Pancreas (tissue), 10 donors: ENCODE results near the gene PPP1R3C. TPM values are rescaled to one million over a fixed set of nuclear protein-coding genes. Genes with fewer than 3 reads are reported as not detected.

ENCODE experiments used
- ATAC-seq, 4 donors: fragments of 200-7000 bp; cut with Tn5 transposase; one replicate each; pipeline versions ENCODE4 v1.8.0 to v1.9.1; 2020; ENCODE audit warnings: mild to moderate bottlenecking in 4 of 4, moderate library complexity in 4 of 4
- DNase-seq, 6 donors: peaks; one replicate each; pipeline ENCODE4 v3.0.0-alpha.2; 2020
- FAIRE-seq: peaks from 2 replicates; lab custom pipeline; 2012; peaks lifted over from hg19 to GRCh38; lab: Jason Lieb, UNC
- H3K27ac ChIP-seq, 4 donors: fragments of 200-600 bp; sonication (generic); 1 replicate in 3 of 4; 2 replicates in 1 of 4; pipeline versions ENCODE4 v1.5.0 to v1.8.0; 2020
- H3K27me3 ChIP-seq, 4 donors: fragments of 200-600 bp; one replicate each; pipeline ENCODE4 v1.8.0; 2021
- H3K36me3 ChIP-seq, 3 donors: fragments of 200-600 bp; sonication (generic) in 1 of 3; one replicate each; pipeline versions ENCODE4 v1.5.0 to v1.8.0; 2020 to 2021
- H3K4me1 ChIP-seq, 3 donors: fragments of 200-600 bp; one replicate each; pipeline ENCODE4 v1.8.0; 2021
- H3K4me3 ChIP-seq, 4 donors: fragments of 200-600 bp; sonication (generic) in 2 of 4; one replicate each; pipeline versions ENCODE4 v1.5.0 to v1.8.0; 2020 to 2021
- H3K9me3 ChIP-seq, 4 donors: fragments of 200-600 bp; one replicate each; pipeline ENCODE4 v1.8.0; 2021
- CTCF ChIP-seq, 4 donors: fragments of 200-600 bp; sonication (generic) in 3 of 4; IDR thresholded peaks; one replicate each; pipeline versions ENCODE4 v1.5.0 to v1.8.0; 2021; ENCODE audit warnings: antibody characterized with exemption in 4 of 4
- WGBS, 2 donors: extraction: QIAGEN DNeasy Blood & Tissue Kit; methylation state at CpG; one replicate each; pipeline ENCODE4 v1.1.7; 2013; 5-methylcytosine and 5-hydroxymethylcytosine counted together
- intact Hi-C, 3 donors: fragments of 100-400 bp; cut with DNase I; formaldehyde crosslinking; loops; one replicate each; pipeline versions ENCODE4 v1.11.1 to v1.14.2; 2022
- polyA plus RNA-seq, 2 donors: library from polyadenylated mRNA; stranded (reverse); fragments of 200-250 nt; gene quantifications; one replicate each; pipeline ENCODE4 v1.2.3, GENCODE V29; 2013
- total RNA-seq, 6 donors: library from RNA; stranded (reverse); fragmentation: NEBNext Ultra II Directional in 4 of 6; extraction: Animal tissue kit (Norgen Biotek cat#: 25700) in 4 of 6; gene quantifications; one replicate each; pipeline versions ENCODE4 v1.2.1 to v1.2.4, GENCODE V29; 2021 to 2023
- donor health status: healthy with polysubstance abuse.
- donor health status: DM: no; HTN: no; CAD: no; lungs with moderate emphysema.
- donor health status: DM: no; HTN: no; CAD: no.
- donor health status: control.
- donor health status: control.
- donor health status: Bipolar disorder and iron deficiency.
- donor health status: DM: yes; HTN: yes; CAD: no.
- donor health status: DM: no; HTN: no; CAD: no.
- donor health status: DM: no; HTN: no; CAD: no.
- donor health status: DM: yes; HTN: yes; CAD: no.

Gene PPP1R3C
- total and polyA plus RNA-seq, 8 donors, result 3.8 to 27.5 (median 14.3) TPM

GRCh38 chr10:91605968-91606367 lies 26.9 kb downstream of the PPP1R3C start:
- FAIRE-seq (no peak), ATAC-seq (no peak), DNase-seq (no peak)
- Histone ChIP-seq H3K36me3 (no peaks in the 10 kb centered on the region), H3K4me3 (no peak overlapping the region), H3K27ac (no peak overlapping the region), H3K4me1 (peaks cover 13 to 32% (median 19%) of the 10 kb centered on the region in 3 donors), H3K27me3 (no peaks in the 10 kb centered on the region), H3K9me3 (no peaks in the 10 kb centered on the region)
- intact Hi-C loops, result no loop called here
- no peak for TF ChIP-seq CTCF (IDR thresholded peaks at IDR 0.05)

- 60 to 64% methylated on average over 3 of the region's 3 CpGs for WGBS, 2 donors
Observed at GRCh38 chr10:91604553-91605534, 28.0 kb downstream of the PPP1R3C start.

GRCh38 chr10:91603931-91604331 lies 28.9 kb downstream of the PPP1R3C start:
- H3K9me3 ChIP-seq, result no peaks in the 10 kb centered on the region
- H3K27me3 ChIP-seq, result no peaks in the 10 kb centered on the region
- H3K4me3 ChIP-seq, result no peak overlapping the region
- no peaks in the 10 kb centered on the region for H3K36me3 ChIP-seq
- no peak for TF ChIP-seq CTCF (IDR thresholded peaks at IDR 0.05)
- FAIRE-seq, result no peak
- peak overlapping the region in 3 of 4 donors; percentile 29 to 52 (median 29) for H3K27ac ChIP-seq
- WGBS, 2 donors, result 50 to 57% methylated on average over 5 of the region's 5 CpGs
- H3K4me1 ChIP-seq, result peaks cover 13 to 24% (median 19%) of the 10 kb centered on the region in 3 donors
- peak; percentile 41 to 73 (median 70) for ATAC-seq
- intact Hi-C loops, result no loop called here
- peak in 2 of 6 donors; percentile 30 to 42 for DNase-seq

More at GRCh38 chr10:91604553-91605534, 28.0 kb downstream of the PPP1R3C start:
- no peak overlapping the region for H3K4me3 ChIP-seq
- no peaks in the 10 kb centered on the region for H3K36me3 ChIP-seq
- DNase-seq, result no peak
- no peak for FAIRE-seq
- peak in 1 of 4 donors; percentile 12 for TF ChIP-seq CTCF (IDR thresholded peaks at IDR 0.05)
- no peak for ATAC-seq
- H3K27me3 ChIP-seq, result no peaks in the 10 kb centered on the region
- H3K27ac ChIP-seq, result peak overlapping the region; percentile 29 to 52 (median 34)
- intact Hi-C loops, result no loop called here
- peaks cover 13 to 31% (median 19%) of the 10 kb centered on the region in 3 donors for H3K4me1 ChIP-seq
- no peaks in the 10 kb centered on the region for H3K9me3 ChIP-seq

GRCh38 chr10:91602868-91603568 lies 29.9 kb downstream of the PPP1R3C start:
- 64 to 90% methylated on average over 4 of the region's 4 CpGs for WGBS, 2 donors
- TF ChIP-seq CTCF (IDR thresholded peaks at IDR 0.05), result no peak
- Histone ChIP-seq H3K27me3 (no peaks in the 10 kb centered on the region), H3K4me1 (peaks cover 5 to 22% (median 20%) of the 10 kb centered on the region in 3 donors), H3K36me3 (no peaks in the 10 kb centered on the region), H3K9me3 (no peaks in the 10 kb centered on the region), H3K4me3 (no peak overlapping the region), H3K27ac (peak overlapping the region in 2 of 4 donors; percentile 29 to 52)
- no peak for FAIRE-seq
- ATAC-seq, result peak in 3 of 4 donors; percentile 8 to 25 (median 18)
- intact Hi-C loops, result no loop called here
- no peak for DNase-seq
